Esophagus squamous epithelium (tissue), 4 donors: ENCODE results near the gene TRAPPC6A.

Experiments
- POLR2A ChIP-seq, 4 donors: fragments of 450-650 bp; IDR thresholded peaks; one replicate each; pipeline ENCODE4 v1.6.1; 2017; ENCODE audit warnings: antibody characterized with exemption in 4 of 4, mild to moderate bottlenecking in 4 of 4, moderate library complexity in 3 of 4
- TF ChIP-seq, protein P1 (sequence below), 6 experiments: fragments of 450-650 bp in 4 of 6; fragments of 200-600 bp in 2 of 6; sonication (generic) in 2 of 6; IDR thresholded peaks; one replicate each; pipeline ENCODE4 v1.5.1; 2016 to 2019; ENCODE audit warnings: antibody characterized with exemption in 6 of 6, mild to moderate bottlenecking in 4 of 6, moderate library complexity in 4 of 6

DNA sequence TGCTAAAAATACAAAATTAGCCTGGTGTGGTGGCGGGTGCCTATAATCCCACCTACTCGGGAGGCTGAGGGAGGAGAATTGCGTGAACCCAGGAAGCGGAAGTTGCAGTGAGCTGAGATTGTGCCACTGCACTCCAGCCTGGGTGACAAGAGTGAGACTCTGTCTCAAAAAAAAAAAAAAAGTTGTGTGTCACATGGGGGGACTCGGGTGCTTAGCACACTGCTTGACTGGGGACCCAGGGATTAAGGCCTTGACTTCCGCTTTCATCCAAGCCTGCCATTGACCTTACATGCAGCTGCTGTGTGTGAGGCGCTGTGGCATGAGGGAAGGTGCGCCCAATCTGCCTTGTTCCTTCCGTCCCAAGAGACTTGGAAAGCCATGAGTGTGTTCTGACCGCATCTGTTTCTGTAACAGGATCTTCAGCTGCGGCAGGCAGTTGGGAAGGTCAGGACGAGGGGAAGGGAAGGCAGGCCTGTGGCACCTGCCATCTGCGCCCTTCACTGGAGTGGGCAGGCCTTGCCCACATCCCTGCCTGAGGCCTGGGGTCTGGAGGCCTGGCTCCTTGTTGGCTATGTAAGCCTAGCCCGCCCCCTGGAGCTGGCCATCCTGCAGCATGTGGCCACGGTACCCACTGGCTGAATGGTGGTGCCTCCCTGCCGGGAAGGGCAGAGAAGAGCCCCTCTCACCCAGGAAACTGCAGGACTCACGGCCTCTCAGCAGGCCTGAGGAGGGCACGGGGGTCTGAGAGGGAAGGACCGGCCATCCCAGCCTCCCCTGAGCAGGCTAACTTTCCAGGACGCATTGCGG lies 62.0 kb downstream of the TRAPPC6A start:
- TF ChIP-seq, protein P1, sequence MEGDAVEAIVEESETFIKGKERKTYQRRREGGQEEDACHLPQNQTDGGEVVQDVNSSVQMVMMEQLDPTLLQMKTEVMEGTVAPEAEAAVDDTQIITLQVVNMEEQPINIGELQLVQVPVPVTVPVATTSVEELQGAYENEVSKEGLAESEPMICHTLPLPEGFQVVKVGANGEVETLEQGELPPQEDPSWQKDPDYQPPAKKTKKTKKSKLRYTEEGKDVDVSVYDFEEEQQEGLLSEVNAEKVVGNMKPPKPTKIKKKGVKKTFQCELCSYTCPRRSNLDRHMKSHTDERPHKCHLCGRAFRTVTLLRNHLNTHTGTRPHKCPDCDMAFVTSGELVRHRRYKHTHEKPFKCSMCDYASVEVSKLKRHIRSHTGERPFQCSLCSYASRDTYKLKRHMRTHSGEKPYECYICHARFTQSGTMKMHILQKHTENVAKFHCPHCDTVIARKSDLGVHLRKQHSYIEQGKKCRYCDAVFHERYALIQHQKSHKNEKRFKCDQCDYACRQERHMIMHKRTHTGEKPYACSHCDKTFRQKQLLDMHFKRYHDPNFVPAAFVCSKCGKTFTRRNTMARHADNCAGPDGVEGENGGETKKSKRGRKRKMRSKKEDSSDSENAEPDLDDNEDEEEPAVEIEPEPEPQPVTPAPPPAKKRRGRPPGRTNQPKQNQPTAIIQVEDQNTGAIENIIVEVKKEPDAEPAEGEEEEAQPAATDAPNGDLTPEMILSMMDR (IDR thresholded peaks at IDR 0.05) = no peak
- TF ChIP-seq POLR2A (IDR thresholded peaks at IDR 0.05) = no peak
